Smooth muscle cell (in vitro differentiated cells): ENCODE results near the gene SCT. TPM values are rescaled to one million over a fixed set of nuclear protein-coding genes. Genes with fewer than 3 reads are reported as not detected.

Experiments
- DNase-seq: peaks from one replicate; lab custom pipeline; 2025; ENCODE audit not compliant: unreplicated experiment; lab: John Stamatoyannopoulos, UW
- H2AFZ ChIP-seq: fragments of 200-600 bp; sonication (generic); 2 replicates; pipeline ENCODE4 v1.6.0; 2016; ENCODE audit warnings: antibody characterized with exemption, low read depth, mild to moderate bottlenecking
- H3F3A ChIP-seq: fragments of 200-600 bp; sonication (generic); 2 replicates; pipeline ENCODE4 v1.6.0; 2017; ENCODE audit warnings: antibody characterized with exemption, low read depth
- H3K27ac ChIP-seq: fragments of 200-600 bp; sonication (generic); 2 replicates; pipeline ENCODE4 v1.5.1; 2016; ENCODE audit warnings: low read depth, mild to moderate bottlenecking
- H3K27me3 ChIP-seq: fragments of 200-600 bp; sonication (generic); 2 replicates; pipeline ENCODE4 v1.6.1; 2016; ENCODE audit warnings: low read depth, mild to moderate bottlenecking
- H3K36me3 ChIP-seq: fragments of 200-600 bp; sonication (generic); 2 replicates; pipeline ENCODE4 v1.5.1; 2016; ENCODE audit warnings: low read depth
- H3K4me1 ChIP-seq: fragments of 200-600 bp; sonication (generic); 2 replicates; pipeline ENCODE4 v1.5.1; 2016; ENCODE audit warnings: low read depth
- H3K4me2 ChIP-seq: fragments of 200-600 bp; sonication (generic); 2 replicates; pipeline ENCODE4 v1.6.0; 2016; ENCODE audit warnings: mild to moderate bottlenecking
- H3K4me3 ChIP-seq: fragments of 200-600 bp; sonication (generic); 2 replicates; pipeline ENCODE4 v1.5.1; 2016; ENCODE audit warnings: mild to moderate bottlenecking
- H3K79me2 ChIP-seq: fragments of 200-600 bp; sonication (generic); 2 replicates; pipeline ENCODE4 v1.6.0; 2016; ENCODE audit warnings: low read depth, mild to moderate bottlenecking
- H3K9ac ChIP-seq: fragments of 200-600 bp; sonication (generic); 2 replicates; pipeline ENCODE4 v1.6.0; 2016; ENCODE audit warnings: low read depth
- H3K9me3 ChIP-seq: fragments of 200-600 bp; sonication (generic); replicated peaks from 2 replicates; pipeline ENCODE4 v1.5.1; 2016; ENCODE audit warnings: low read depth
- H4K20me1 ChIP-seq: fragments of 200-600 bp; sonication (generic); 2 replicates; pipeline ENCODE4 v1.6.0; 2016; ENCODE audit warnings: low read depth
- WGBS: methylation state at CpG from one replicate; pipeline ENCODE4 v1.1.7; 2016; ENCODE audit warnings: low lambda C conversion rate; 5-methylcytosine and 5-hydroxymethylcytosine counted together
- polyA plus RNA-seq: library from polyadenylated mRNA; unstranded; fragments of >200 nt; fragmentation: Nextera tagmentation; extraction: Ambion mirVana; gene quantifications from 2 replicates; pipeline ENCODE4 v1.2.1, GENCODE V29; 2016
- total RNA-seq: library from RNA; depleted of rRNA; stranded (reverse); fragments of >200 nt; gene quantifications from 2 replicates; pipeline ENCODE4 v1.2.3, GENCODE V29; 2014
- TF ChIP-seq, protein P1 (sequence below): fragments of 200-600 bp; sonication (generic); IDR thresholded peaks from 2 replicates; pipeline ENCODE4 v1.5.1; 2017; ENCODE audit warnings: borderline replicate concordance, mild to moderate bottlenecking, antibody characterized with exemption; ENCODE audit not compliant: insufficient read depth, poor library complexity, severe bottlenecking

SCT gene
- total and polyA plus RNA-seq, 2 experiments from 2014 or later = 1.4 TPM; not detected in 1

DNA sequence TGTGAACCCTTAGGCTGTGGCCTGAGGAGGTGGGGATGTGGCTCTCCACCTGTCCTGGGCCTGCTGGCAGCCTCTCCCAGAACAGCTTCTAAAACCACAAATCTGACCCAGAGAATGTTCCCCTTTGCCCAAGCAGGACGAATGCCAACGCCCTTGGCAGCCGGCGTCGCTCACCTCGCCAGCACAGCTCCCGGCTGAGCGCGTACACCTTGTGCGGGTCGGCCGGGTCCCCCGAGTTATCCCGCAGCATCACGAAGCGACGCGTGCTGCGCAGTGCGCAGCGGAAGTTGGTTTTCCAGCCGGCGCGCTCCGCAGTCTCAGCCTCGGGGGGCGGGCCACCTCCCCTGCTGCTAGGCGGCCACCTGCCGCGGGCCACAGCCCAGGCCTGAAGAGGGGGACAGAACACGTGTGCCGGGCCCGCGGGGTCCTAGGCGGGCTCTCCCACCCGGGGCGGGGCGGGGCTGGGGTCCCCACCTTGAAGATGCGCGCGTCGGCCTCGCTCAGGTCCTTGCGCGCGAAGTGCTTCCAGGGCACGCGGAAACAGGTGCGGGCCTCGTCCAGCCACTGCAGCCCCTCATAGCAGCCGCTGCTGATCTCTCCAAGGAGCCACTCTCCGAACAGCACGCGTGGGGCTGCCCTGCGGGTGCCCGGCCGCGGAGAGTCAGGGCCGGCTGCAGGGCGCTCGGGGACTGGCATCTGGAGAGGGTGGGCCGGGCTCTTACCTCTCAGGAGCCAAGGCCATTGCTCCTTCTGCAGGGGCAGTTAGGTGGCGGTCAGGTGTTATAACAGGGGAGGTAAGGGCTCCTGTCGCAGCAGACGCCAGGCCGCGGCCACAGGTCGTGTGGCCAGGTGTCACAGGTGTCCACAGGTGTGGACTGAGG is 12.1 kb downstream of the SCT start:
- no peak for DNase-seq
- Histone ChIP-seq H3K4me1 (peaks cover 7% of the 10 kb centered on the region), H3K4me2 (peak overlapping the region; percentile 87), H2AFZ (no peak overlapping the region), H3K9me3 (no peaks in the 10 kb centered on the region), H3K27me3 (no peaks in the 10 kb centered on the region), H3K79me2 (no peaks in the 10 kb centered on the region), H3K36me3 (no peaks in the 10 kb centered on the region), H3F3A (peaks cover 14% of the 10 kb centered on the region), H3K4me3 (peak overlapping the region; percentile 82), H3K9ac (peak overlapping the region; percentile 85), H3K27ac (peak overlapping the region; percentile 85), H4K20me1 (peaks cover 48% of the 10 kb centered on the region)
- WGBS = 87% methylated on average over 52 of the region's 68 CpGs
- TF ChIP-seq, protein P1, sequence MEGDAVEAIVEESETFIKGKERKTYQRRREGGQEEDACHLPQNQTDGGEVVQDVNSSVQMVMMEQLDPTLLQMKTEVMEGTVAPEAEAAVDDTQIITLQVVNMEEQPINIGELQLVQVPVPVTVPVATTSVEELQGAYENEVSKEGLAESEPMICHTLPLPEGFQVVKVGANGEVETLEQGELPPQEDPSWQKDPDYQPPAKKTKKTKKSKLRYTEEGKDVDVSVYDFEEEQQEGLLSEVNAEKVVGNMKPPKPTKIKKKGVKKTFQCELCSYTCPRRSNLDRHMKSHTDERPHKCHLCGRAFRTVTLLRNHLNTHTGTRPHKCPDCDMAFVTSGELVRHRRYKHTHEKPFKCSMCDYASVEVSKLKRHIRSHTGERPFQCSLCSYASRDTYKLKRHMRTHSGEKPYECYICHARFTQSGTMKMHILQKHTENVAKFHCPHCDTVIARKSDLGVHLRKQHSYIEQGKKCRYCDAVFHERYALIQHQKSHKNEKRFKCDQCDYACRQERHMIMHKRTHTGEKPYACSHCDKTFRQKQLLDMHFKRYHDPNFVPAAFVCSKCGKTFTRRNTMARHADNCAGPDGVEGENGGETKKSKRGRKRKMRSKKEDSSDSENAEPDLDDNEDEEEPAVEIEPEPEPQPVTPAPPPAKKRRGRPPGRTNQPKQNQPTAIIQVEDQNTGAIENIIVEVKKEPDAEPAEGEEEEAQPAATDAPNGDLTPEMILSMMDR = no peak

DNA sequence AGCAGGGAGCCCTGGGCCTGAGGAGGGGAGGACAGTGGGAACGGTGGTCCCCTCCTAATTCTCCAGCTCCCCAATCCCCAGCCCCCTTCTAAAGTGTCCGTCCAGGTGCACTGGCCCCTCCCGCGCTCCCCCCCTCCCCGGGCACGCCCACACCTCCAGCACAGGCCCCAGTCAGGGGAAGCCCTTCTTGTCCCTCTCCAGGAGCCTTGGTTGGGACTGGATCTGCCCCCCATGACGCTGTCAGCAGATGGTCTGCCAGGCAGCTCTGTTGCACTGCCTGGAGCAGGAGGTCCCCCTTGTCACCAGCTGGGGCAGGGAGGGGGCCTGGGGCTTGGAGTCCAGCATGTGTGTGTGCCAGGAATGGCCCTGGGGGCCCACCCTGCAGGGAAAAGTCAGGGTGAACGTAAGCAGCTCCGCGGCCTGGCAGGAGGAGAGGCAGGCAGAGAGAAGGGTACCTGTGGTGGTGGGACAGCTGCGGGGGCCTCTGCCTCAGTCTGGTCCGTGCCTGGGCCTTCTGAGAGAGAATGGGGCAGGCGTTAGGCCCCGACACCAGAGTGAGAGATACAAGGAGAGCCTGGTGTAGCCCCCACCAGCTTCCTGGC is 12.9 kb downstream of the SCT start:
- H3K4me1 ChIP-seq = peaks cover 7% of the 10 kb centered on the region
- H3F3A ChIP-seq = peaks cover 14% of the 10 kb centered on the region
- TF ChIP-seq, protein P1 = no peak
- H3K27ac ChIP-seq = no peak overlapping the region
- no peaks in the 10 kb centered on the region for H3K79me2 ChIP-seq
- H3K27me3 ChIP-seq = no peaks in the 10 kb centered on the region
- H4K20me1 ChIP-seq = peaks cover 48% of the 10 kb centered on the region
- H3K9me3 ChIP-seq = no peaks in the 10 kb centered on the region
- no peak overlapping the region for H2AFZ ChIP-seq
- H3K4me3 ChIP-seq = no peak overlapping the region
- DNase-seq = no peak
- no peak overlapping the region for H3K9ac ChIP-seq
- no peak overlapping the region for H3K4me2 ChIP-seq
- WGBS = 83% methylated on average over 13 of the region's 14 CpGs
- H3K36me3 ChIP-seq = no peaks in the 10 kb centered on the region

DNA sequence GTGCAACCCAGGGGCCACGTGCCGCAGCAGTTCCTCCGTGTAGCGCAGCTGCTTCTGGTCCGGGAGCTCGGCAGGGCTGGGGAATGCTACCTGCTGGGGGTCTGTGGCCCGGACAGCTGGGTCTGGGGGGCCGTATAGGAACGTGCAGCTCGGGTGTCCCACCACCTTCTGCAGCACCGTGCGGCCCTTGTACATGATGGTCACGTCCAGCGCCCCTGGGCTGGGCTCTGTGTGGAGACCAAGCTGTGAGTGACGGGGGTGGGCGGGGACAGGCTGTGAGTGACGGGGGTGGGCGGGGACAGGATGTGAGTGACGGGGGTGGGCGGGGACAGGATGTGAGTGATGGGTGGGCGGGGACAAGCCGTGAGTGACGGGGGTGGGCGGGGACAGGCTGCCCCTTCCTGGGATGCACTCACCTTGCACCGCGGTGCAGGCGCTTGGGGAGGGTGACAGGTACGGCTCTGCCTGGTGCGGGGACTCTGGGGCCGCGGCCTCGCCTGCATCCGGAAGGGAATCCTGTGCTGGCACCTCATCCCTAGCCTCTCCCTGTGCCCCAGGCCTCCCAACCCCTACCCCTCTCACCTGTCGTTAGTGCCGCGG is 13.5 kb downstream of the SCT start:
- Histone ChIP-seq H3K9ac (no peak overlapping the region), H3F3A (peaks cover 14% of the 10 kb centered on the region), H3K27ac (no peak overlapping the region), H3K4me1 (peaks cover 7% of the 10 kb centered on the region), H3K79me2 (no peaks in the 10 kb centered on the region), H4K20me1 (peaks cover 48% of the 10 kb centered on the region), H3K9me3 (no peaks in the 10 kb centered on the region), H2AFZ (no peak overlapping the region), H3K4me3 (no peak overlapping the region), H3K4me2 (no peak overlapping the region), H3K36me3 (no peaks in the 10 kb centered on the region), H3K27me3 (no peaks in the 10 kb centered on the region)
- DNase-seq = no peak
- TF ChIP-seq, protein P1 = no peak
- 49% methylated on average over 29 of the region's 36 CpGs for WGBS
